NCI-H1105 treated with DMSO at 0.1 percent for 48 hours (cell line): ENCODE measurements around the gene SPATA46.

Experiments
- DNase-seq: peaks from one replicate; lab custom pipeline; 2025; lab: John Stamatoyannopoulos, UW

Gene SPATA46

DNA sequence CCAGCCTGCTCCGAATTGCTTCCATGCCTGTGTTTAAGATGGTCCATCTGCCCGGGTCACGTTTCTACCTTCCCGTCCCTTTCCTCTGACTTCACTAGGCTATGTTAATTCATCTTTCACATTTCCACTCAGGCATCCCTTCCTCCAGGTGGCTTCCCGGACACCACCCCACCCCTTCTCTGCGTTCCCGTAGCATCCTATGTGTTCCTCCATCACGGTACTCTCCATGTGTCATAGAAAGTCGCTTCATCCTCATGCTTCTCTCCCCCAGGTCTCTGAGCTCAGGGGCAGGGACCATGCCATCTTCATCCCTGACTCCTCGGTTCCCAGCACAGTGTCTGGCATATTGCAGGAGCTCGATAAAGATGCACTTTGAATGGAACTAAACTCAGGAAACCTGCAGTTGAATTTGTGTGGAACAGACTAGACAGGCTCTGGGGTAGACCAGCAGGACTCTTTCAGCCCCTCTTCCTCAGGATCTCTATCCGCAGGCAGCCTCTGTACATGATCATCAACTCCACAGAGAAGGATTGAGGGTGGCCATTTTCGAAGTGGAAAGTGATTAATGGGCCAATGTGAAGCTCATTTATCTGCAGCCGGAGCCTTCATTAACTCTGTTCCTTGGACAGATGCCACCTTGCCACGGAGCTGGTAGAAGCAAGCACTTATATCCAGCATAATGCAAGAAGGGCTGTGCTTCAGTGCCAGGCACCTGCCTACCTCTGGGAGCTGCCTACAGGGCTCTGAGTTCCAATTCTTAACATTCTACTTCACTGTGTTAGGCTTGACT lies 13.9 kb upstream of the SPATA46 start:
- DNase-seq, result no peak

DNA sequence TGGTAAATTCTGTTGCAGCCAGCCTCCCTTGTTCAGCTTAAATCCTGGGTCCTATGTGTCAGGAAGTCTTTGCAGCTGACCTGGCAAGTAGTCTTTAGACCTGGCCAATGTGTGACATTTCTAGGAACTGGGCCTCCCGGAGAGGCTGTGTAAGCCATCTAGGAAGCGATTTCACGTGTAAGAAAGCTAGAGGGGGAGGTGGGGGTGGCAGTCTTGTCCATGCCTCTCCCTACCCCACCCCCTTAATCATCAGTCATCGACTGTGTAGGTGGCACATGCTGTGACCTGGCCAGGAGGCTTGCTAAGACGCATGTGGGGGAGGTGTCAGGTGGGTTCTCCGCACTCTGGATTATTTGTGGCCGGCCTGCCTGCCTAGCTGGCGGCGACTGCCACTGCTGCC lies 13.3 kb upstream of the SPATA46 start:
- DNase-seq, result no peak

DNA sequence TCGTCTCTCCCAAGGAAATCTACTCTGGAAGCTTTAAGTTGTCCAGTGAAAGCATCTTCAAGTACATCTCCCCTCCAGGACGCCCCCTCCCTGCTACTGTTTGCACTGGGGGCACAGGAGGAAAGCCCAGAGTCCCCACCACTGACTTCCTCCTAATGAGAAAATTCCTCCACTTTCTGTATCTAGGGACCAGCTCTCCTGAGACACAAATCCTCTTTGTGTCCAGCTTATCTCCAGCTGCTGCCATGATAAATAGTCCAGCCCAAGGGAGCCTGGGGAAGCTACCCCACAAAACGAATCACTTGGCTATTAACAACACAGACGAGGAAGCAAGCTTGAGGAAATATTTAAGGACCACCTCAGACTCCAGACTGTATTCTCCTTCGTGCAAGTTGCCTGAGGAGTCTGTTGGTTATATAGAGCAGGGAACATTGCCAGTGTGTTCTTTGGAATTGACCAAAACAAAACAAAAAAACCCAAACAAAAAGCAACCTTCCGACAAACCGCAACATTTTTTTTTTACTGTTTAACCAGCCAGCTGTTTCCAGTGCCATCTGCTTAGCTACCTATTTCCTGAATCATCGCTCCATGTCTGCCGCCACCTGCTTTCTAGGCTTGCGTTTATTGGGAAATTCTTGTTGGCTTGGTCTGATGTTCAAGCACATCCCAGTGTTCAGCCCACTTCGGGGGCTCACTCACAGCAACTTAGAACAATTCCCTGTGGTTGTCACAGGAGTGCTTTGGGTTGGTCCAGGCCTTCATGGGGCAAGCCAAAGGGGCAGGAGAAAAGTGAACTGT lies 12.6 kb upstream of the SPATA46 start:
- DNase-seq, result peak; percentile 22

DNA sequence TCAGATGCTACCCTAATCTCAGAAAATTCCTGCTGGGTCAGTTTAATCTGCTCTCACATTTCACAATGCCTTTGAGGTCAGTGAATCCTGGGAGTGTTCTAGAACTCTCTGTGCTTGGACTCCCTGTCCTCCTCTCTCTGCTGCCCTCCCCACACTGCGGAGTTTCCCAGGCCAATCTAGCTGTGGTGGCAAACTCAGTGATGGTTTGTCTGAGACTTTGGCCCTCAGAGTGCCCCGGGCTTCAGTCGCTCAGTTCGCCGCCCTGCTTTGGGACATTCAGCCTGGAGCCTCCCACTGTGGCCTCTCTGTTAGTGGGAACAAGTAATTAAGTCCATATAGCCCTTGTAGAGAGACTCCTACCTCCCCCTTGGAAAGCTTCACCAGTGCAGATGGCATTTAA lies 12.0 kb upstream of the SPATA46 start:
- DNase-seq, result no peak

DNA sequence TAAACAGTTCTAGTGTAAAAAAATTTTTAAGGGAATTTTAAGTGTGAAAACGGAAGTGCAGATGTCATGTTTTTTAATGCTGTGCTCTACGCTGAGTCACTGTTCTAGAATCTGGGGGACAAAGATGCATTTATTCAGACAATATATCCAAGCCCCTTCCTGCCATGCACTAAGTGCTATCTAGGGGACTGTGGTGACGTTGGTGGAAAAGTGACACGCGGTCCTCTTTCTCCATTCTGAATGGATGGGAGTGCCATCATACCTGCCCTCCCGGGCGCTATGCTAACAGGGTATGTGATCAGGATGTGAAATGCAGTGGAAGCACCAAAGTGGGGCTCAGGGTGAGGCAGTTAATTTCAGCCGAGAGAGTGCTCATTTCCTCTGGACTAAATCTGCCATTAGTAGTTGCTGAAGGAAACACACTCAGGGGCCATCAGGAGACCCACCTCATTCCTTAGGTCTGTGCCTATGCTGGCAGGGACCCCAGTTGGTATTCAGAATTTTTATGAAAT lies 11.5 kb upstream of the SPATA46 start:
- no peak for DNase-seq

DNA sequence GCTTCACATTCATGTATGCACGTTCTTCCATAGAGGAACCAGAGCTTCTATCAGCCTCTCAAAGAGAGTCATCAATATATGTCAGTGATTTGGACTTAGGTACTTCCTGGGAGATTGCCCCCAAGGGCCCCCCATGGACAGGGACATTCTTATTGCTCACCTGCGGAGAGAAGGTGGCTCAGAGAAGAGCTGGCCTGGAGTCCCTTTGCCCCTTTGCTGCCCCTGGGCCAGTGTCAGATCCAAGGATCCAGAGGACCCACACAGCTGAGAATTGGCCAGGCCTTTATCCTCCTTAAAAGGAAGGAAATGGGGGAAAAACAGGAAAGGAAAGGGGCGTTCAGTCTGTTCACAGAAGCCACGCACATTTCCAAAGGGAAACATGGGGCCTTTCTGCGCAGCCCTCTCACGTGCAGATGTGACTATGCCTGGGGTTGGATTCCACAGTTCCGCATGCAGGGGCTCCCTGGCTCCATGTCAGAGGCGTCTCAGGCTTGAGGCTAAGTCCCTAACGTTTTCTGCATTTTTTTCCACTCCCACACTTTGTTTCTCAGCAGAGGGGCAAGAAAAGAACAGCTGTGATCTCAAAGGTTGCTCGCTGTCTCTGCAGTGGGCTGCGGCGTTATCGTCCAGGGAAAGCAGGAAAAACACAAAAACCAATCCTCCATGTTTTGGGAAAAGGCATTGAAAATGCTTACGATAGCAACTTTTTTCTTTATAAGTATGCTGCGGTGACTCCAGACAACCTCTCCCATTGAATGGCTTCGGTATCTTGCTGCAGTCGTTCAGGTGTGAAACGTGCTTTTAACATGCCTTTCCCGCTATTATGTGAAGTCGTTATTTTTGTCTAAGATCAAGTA lies 10.8 kb upstream of the SPATA46 start:
- no peak for DNase-seq

DNA sequence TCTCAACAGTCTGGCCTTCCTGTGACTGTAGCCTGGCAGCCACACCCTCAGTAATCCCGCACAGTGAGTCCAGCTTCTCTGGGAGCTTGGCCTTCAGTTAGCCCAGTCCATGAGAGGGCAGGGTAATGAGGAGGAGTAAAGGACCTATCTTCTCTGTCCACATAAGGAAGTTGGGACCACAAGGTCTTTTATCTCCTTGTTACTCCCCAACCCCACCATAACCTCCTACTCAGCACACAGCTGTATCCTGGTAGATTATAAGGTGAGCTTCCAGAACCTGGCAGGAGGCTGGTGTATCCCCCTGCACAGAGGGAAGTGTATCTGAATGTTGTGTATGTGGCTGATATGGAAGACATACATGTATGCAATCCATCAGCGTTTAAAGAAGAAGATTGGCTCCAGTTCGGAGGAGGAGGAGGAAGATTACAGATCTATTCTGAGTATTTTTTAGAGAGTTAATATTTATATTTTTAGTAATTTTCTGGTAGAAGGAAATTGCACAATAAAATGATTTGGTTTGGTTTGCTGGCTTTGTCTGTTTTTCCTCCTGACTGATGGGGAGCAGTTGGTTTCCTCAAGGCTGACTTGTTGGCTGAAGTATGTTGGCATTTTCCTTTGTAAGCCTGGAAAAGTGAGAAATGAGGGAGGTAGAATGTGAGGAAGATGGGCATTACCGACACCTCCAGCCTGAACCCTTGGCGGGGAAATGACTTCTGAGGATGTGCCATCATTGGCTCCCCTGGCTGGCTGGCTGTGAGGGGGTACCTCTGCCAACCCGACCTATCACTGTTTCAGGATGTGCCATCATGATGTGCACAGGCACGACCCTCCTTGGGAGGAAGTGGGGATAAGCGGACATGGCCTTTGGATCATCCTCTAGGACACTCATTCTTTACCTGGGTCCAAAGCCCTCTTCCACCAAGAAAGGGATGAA lies 9.9 kb upstream of the SPATA46 start:
- DNase-seq, result no peak

DNA sequence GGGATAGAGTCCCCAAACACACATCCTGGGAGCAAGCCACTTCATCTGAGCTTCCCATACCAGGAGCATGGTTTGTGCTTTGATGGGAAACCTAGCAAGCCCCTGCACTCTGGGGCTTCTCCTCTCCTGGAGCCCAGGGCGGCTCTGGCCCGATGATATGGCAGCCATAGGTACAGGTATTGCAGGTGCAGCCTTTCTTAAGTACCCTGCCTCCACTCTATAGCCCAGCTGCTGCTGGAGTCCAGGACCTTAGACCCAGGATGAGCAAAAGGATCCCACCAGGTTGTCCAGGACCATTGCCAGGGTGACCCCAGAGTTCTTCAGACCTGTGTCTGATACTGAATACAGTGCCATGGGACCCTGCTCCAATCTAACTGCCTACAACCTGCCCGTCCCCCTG lies 9.0 kb upstream of the SPATA46 start:
- DNase-seq, result no peak

DNA sequence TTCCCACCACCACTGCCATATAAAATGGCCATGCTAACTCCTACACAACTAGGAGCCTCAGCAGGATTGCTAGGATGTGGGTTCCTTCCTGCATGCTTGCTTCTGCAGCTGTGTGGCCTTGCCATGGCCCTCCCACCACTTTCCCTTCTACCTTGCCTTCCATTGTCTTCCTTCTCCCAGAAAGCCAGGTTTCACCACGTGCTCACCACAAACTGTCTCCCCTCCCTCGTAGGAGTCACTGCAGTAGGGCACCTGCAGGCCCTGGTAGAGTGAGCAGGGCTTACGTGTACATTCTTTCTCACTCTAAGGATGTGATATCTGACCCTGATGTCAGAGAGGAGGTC lies 8.6 kb upstream of the SPATA46 start:
- DNase-seq, result no peak

DNA sequence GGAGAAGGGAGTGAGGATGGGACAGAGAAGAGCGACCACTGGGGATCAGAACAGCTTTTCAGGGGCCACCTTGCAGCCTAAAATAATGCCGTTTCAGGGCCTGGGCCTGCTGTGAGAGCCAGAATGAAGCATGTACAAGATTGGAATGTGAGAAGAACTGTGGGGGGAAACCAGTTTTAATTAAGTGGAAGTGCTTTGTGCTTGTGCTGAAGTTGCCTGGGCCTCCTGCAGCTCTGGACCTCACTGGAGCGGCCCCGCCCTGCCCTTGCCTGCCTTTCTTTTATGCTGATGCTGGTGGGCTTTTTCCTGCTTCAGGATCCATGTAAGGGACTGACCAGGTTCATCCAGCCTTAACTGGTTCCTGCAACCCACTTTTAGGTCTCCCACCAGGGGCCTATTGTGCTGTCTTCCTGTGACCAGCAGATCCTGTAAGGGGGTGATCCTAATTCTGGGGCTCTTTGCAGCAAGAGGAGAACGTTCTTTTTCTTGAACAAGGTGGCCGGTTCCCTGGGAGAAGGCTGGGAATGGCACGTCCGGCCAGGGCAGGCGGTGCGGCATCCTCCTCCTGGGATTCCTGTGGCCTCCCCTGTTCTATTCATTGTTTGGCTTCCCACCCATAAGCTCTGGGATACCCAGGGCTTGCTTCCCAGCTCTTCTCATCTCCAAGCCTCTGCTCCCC lies 8.1 kb upstream of the SPATA46 start:
- DNase-seq, result no peak

DNA sequence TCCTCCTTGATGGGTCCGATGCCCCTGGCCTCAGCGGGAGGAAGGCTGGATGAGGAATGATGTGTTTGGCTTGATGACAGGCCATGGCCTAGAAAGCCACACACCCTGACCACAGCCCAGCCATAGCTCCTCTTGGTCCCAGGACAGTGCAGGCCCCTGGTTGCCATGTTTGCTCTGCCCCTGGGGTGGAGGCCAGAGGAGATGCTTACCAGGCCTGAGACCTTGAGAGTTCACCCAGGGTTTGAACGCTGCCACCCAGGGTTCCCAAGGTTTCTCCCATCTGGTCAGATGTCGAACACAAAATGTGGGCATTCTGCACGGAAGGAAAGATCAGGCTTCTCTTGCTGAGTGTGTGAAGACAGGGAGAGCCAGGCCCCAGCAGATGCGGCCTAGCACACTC lies 7.5 kb upstream of the SPATA46 start:
- no peak for DNase-seq

DNA sequence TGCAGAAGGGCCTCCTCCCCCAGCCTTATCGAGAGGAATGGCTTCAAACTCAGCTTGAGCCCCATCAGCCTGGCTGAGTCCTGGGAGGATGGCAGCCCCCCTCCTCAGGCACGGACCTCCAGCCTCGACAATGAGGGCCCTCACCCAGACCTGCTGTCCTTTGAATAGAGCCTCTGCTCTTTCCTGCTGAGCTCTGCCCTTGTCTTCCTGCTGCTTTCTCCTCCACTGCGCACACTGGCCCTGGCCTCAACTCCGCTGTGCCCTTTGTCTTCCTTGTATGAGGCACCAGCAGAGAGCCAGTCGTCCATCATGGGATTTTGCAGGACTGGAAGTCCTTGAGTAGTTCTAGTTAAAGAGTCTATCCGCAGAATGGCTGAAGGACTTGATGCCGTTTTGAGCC lies 6.9 kb upstream of the SPATA46 start:
- DNase-seq, result no peak

DNA sequence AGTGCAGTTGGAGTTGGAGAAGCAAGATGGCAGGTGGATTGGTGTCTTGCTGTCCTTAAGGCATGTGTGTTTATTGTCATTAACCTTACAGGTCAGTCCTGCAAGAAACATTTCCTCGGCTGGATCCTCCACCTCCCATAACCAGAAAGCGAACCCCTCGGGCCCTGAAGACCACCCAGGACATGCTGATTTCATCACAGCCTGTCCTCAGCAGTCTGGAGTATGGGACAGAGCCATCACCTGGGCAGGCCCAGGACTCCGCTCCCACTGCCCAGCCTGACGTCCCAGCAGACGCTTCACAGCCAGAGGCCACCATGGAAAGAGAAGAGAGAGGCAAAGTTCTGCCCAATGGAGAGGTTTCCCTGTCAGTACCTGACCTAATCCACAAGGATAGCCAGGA lies 6.4 kb upstream of the SPATA46 start:
- no peak for DNase-seq

DNA sequence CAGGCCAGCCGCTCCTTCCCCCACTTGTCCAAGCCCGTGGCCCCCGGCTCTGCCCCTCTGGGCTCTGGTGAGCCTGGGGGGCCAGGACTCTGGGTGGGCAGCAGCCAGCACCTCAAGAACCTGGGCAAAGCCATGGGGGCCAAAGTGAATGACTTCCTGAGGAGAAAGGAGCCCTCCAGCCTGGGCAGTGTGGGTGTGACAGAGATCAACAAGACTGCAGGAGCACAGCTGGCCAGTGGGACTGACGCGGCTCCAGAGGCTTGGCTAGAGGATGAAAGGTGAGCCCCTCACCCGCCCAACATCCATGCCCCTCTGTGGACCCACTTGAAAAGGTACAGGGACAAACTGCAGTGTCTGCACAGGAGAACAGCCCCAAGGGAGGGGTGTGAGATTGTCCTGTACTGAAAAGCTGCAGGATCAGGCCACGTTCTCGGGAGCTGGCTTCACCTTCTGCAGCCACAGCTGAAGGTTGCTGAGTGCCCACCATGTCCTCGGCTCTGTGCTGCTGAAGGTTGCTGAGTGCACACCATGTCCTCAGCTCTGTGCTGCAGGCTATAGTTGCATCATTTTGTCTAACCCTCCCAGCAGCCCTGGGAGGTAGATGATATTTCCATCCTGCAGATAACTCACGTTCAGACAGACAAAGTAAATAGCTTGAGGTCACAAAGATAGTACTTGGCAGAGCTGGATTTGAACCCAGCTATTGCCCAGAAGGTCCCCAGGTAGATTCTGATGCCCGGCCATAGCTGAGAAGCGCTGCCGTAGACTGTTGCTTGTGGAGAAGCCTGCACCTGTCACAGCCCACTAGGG lies 5.5 kb upstream of the SPATA46 start:
- no peak for DNase-seq

DNA sequence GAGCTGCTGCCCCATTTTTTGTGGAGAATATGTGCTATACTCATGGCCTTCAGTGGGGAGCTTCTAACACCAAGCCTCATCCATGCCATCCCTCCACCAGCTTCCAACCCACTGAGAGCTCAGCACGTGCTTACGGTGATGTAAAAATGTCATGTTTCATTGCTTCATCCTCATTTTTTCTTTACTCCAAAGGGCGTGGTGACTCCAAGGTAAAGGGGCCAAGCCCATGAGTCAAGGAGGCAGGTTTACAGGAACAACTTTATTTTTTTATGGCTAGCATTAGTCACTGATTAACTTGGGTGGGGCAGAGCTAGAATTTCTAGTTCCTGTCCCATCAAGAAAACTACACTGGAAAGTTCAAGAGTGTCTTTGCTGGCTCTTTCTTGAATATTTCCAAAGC lies 4.7 kb upstream of the SPATA46 start, which contains the start of gene C1orf226:
Gene C1orf226 (plus strand): TSS at position 346 of the 400 bp plus-strand sequence. CDS start 174 bp downstream, outside the sequence.
- no peak for DNase-seq

DNA sequence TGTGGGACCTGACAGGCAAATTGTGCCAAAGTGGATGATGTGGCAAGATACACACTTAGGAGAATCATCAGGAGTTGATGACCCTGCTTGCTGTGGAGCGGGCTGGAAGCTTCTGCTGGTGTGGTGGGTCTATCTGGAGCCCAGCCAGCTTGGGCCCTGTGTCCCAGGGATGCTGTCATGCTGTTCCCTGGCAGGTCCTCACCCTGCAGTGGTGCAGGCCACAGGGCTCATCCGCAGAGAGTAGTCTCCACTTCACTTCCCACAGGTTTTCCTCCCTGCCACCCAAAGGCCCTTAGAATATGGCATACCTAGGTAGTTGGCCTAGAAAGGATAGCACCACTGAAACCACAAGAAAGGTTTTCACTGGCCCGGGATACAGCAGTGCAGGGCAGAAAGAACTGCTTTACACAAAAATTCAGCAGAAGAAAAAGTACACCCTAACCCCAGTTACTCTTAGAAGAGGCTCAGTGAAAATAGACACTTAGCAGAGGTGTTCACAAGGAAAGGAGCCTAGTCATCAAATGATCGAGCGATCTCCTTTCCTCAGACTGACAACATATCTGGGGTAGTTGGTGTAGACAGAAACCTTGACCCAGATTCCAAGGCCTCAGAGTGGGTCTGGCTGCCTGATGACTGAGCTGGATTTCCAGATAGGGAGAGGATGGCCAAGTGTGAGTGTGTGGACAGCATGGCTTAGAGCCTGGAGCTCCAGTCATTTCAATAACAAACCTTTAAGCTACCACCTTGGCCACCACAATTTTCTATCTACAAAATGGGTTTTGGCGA lies 3.6 kb upstream of the SPATA46 start:
- DNase-seq, result no peak

DNA sequence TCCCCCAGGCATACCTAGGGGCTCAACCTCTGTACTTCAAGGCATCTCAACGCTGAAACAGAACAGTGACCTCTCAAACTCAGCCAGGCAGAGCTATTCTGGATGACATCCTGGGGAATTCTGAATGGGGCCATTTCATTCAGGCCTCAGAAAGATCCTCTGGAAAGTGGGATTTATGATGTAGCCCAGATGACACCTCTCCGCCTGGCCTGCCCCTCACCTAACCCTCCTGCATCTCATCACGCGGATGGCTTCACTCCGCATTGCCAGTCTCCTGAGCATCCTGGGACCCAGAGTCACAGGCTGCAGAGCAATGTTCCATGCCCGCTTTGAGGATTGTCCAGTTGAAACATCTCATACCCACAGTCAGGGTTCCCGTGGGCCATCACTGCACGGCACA lies 1.2 kb downstream of the SPATA46 start:
- no peak for DNase-seq

DNA sequence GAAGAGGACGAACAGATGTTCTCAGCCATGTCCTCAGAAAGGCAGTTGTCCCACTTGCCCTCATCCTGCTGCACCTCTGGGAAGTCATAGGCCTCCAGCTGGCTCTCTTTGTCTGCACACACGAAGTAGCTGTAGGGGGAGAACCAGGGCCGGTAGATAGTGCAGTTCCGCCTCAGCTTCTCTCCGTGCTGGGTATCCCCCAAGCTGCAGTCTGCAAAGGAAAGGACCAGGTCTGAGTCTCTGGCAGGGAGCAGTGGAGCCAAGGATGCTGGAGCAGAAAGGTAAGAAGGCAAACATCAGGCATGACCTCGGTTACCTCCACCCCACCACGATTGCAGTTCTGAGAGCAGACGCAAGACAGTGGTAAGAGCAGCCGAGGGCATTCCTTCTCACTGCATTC lies 2.2 kb downstream of the SPATA46 start:
- no peak for DNase-seq
